ENCODE data around the gene AADAC.

GRCh38 chr3:151776259-151776740, 37.6 kb upstream of the AADAC start:
- TF ChIP-seq, protein P1, sequence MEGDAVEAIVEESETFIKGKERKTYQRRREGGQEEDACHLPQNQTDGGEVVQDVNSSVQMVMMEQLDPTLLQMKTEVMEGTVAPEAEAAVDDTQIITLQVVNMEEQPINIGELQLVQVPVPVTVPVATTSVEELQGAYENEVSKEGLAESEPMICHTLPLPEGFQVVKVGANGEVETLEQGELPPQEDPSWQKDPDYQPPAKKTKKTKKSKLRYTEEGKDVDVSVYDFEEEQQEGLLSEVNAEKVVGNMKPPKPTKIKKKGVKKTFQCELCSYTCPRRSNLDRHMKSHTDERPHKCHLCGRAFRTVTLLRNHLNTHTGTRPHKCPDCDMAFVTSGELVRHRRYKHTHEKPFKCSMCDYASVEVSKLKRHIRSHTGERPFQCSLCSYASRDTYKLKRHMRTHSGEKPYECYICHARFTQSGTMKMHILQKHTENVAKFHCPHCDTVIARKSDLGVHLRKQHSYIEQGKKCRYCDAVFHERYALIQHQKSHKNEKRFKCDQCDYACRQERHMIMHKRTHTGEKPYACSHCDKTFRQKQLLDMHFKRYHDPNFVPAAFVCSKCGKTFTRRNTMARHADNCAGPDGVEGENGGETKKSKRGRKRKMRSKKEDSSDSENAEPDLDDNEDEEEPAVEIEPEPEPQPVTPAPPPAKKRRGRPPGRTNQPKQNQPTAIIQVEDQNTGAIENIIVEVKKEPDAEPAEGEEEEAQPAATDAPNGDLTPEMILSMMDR (IDR thresholded peaks at IDR 0.05): no peak
- no peak for TF ChIP-seq POLR2A (IDR thresholded peaks at IDR 0.05)

All from lower leg skin (tissue), 3 donors.